LNCaP clone FGC (cell line): Measurements from ENCODE around the gene SH3RF2.
A peak's percentile ranks its signal among the peaks of the same experiment; 100 is the strongest.
"Not testable (repeated sequence)": the region's sequence is repeated elsewhere in the genome, so short reads cannot be mapped to it uniquely, and the experiment has no call there.

ENCODE experiments used
- DNase-seq: peaks from one replicate; pipeline ENCODE4 v3.0.0-alpha.2; 2011; ENCODE audit warnings: low read depth
- H3K4me3 ChIP-seq: 2 replicates; pipeline ENCODE4 v1.5.1; 2011; ENCODE audit warnings: mild to moderate bottlenecking, low read depth, low read length, control low read depth
- TF ChIP-seq, protein P1 (sequence below): IDR thresholded peaks from 2 replicates; pipeline ENCODE4 v1.5.1; 2012; ENCODE audit warnings: mild to moderate bottlenecking; ENCODE audit not compliant: control insufficient read depth, insufficient read depth; ENCODE audit errors: extremely low read depth

Gene SH3RF2

GRCh38 chr5:146006470-146007190 is 70.3 kb downstream of the SH3RF2 start:
- no peak for DNase-seq
- TF ChIP-seq, protein P1, sequence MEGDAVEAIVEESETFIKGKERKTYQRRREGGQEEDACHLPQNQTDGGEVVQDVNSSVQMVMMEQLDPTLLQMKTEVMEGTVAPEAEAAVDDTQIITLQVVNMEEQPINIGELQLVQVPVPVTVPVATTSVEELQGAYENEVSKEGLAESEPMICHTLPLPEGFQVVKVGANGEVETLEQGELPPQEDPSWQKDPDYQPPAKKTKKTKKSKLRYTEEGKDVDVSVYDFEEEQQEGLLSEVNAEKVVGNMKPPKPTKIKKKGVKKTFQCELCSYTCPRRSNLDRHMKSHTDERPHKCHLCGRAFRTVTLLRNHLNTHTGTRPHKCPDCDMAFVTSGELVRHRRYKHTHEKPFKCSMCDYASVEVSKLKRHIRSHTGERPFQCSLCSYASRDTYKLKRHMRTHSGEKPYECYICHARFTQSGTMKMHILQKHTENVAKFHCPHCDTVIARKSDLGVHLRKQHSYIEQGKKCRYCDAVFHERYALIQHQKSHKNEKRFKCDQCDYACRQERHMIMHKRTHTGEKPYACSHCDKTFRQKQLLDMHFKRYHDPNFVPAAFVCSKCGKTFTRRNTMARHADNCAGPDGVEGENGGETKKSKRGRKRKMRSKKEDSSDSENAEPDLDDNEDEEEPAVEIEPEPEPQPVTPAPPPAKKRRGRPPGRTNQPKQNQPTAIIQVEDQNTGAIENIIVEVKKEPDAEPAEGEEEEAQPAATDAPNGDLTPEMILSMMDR: no peak

GRCh38 chr5:146007270-146007669 is 70.9 kb downstream of the SH3RF2 start:
- TF ChIP-seq, protein P1: 0 out of 2 replicates have a peak, but pooled peaks have one; percentile 24
- no peak for DNase-seq
- H3K4me3 ChIP-seq: no peak overlapping the region

More at GRCh38 chr5:146006470-146007190, 70.3 kb downstream of the SH3RF2 start:
- no peak overlapping the region for H3K4me3 ChIP-seq

- TF ChIP-seq, protein P1: no peak
- no peak overlapping the region for H3K4me3 ChIP-seq
- no peak for DNase-seq
These were observed 71.6 kb downstream of the SH3RF2 start for GRCh38 chr5:146007989-146008388.

GRCh38 chr5:146009020-146009419 is 72.6 kb downstream of the SH3RF2 start:
- TF ChIP-seq, protein P1: no peak
- peak; percentile 77 for DNase-seq
- H3K4me3 ChIP-seq: no peak overlapping the region

DNA sequence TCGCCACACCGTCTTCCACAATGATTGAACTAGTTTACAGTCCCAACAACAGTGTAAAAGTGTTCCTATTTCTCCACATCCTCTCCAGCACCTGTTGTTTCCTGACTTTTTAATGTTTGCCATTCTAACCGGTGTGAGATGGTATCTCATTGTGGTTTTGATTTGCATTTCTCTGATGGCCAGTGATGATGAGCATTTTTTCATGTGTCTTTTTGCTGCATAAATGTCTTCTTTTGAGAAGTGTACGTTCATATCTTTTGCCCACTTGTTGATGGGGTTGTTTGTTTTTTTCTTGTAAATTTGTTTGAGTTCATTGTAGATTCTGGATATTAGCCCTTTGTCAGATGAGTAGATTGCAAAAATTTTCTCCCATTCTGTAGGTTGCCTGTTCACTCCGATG is 74.1 kb downstream of the SH3RF2 start:
- not testable (repeated sequence) for H3K4me3 ChIP-seq, DNase-seq

DNA sequence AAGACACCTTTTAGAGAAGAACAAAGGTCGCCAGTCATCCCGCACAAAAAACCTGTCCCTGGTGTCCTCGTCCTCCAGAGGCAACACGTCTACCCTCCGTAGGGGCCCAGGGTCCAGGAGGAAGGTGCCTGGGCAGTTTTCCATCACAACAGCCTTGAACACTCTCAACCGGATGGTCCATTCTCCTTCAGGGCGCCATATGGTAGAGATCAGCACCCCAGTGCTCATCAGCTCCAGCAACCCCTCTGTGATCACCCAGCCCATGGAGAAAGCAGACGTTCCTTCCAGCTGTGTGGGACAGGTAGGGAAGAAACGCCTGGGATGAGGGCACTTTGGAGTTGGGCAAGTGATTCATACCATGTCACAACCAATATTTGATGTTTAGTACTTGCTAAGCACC is 77.4 kb downstream of the SH3RF2 start:
- TF ChIP-seq, protein P1: no peak
- no peak overlapping the region for H3K4me3 ChIP-seq
- no peak for DNase-seq

DNA sequence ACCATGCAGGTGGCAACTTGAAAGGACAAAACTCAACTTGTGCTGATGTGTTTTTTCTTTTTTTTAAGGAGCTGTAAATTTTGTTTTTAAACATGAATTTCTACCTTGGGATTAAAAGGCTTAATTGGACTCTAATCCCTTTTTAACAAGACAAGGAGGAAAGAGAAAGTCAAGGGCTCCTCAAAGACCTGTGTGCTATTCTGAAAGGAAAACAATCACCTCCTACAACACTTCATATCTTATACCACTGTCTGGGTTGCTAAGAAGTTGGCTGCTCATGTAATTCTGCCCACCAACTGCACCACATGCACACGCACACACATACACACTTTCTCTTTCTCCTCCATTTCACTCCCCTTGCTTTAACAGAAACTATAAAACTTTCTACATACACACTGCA is 78.6 kb downstream of the SH3RF2 start:
- no peak for DNase-seq
- H3K4me3 ChIP-seq: no peak overlapping the region
- TF ChIP-seq, protein P1: no peak
